Measurements from ENCODE around the gene GAL3ST1. TPM values are rescaled to one million over a fixed set of nuclear protein-coding genes. Genes with fewer than 3 reads are reported as not detected.

The GAL3ST1 gene
- total RNA-seq, 1 experiment from 2014 or later = 8.9 TPM

- CTCF ChIA-PET = interaction anchor here (0.6 to 1.9 kb wide), 2 partner anchors 19 to 28 kb away, joined by 5 to 7 read pairs; no protein-coding TSS in a partner anchor
- Mint-ChIP-seq H3K27me3 (ENCODE audit: insufficient read depth, unreplicated experiment) (no peaks in the 10 kb centered on the region), H3K4me3 (ENCODE audit: unreplicated experiment) (peak overlapping the region; percentile 71), H3K36me3 (ENCODE audit: insufficient read depth, unreplicated experiment) (peaks cover 24% of the 10 kb centered on the region), H3K27ac (ENCODE audit: unreplicated experiment) (peak overlapping the region; percentile 63), H3K9me3 (ENCODE audit: unreplicated experiment) (no peaks in the 10 kb centered on the region), H3K4me1 (ENCODE audit: low read depth, unreplicated experiment) (peaks cover 19% of the 10 kb centered on the region)
- Histone ChIP-seq H3K36me3 (ENCODE audit: control insufficient read depth, insufficient read depth, low read length) (peaks cover 2% of the 10 kb centered on the region; the same call in 1 of the 2 replicates), H3K4me1 (peaks cover 31% of the 10 kb centered on the region), H3K9me3 (no peaks in the 10 kb centered on the region), H3K4me3 (ENCODE audit: low read depth, low read length) (peak overlapping the region; percentile 73), H3K27me3 (replicated peaks; ENCODE audit: control insufficient read depth, insufficient read depth, low read length) (no peaks in the 10 kb centered on the region)
- DNase-seq = peak in 1 of 2 experiments; percentile 18
- intact Hi-C loops (cut with micrococcal nuclease; ENCODE audit: unreplicated experiment) = loop anchor here (1.0 kb wide), 1 partner anchor 19 kb away; no protein-coding TSS in a partner anchor
- BruUV-seq (replicated peaks) = no TSS peak
- POLR2A ChIA-PET = interaction anchor here (0.6 kb wide), 1 partner anchor 18 kb away, joined by 4 read pairs; the partner anchor contains the start of gene PES1
- no peak for TF ChIP-seq CTCF (IDR thresholded peaks at IDR 0.05; ENCODE audit: insufficient read depth in 1 of 2, low read depth in 1 of 2, low read length in 1 of 2, severe bottlenecking in 1 of 2, unreplicated experiment in 1 of 2)
These were observed 821 bp downstream of the GAL3ST1 start for GRCh38 chr22:30573594-30574094.

- H3K36me3 Mint-ChIP-seq (ENCODE audit: insufficient read depth, unreplicated experiment) = peaks cover 24% of the 10 kb centered on the region
- Histone ChIP-seq H3K4me3 (ENCODE audit: low read depth, low read length) (peak overlapping the region; percentile 73; the same call in 1 of the 2 replicates), H3K4me1 (peaks cover 31% of the 10 kb centered on the region), H3K36me3 (ENCODE audit: control insufficient read depth, insufficient read depth, low read length) (peaks cover 2% of the 10 kb centered on the region; the same call in 1 of the 2 replicates), H3K9me3 (no peaks in the 10 kb centered on the region), H3K27me3 (replicated peaks; ENCODE audit: control insufficient read depth, insufficient read depth, low read length) (no peaks in the 10 kb centered on the region)
- CTCF ChIA-PET = interaction anchor here (1.0 to 1.9 kb wide), 2 partner anchors 29 to 35 kb away, joined by 4 to 7 read pairs; partner anchors contain the start of gene TCN2
- intact Hi-C loops (cut with micrococcal nuclease; ENCODE audit: unreplicated experiment) = no loop called here
- H3K27ac Mint-ChIP-seq (ENCODE audit: unreplicated experiment) = peak overlapping the region; percentile 90
- peak overlapping the region; percentile 71 for H3K4me3 Mint-ChIP-seq (ENCODE audit: unreplicated experiment)
- POLR2A ChIA-PET = no interaction called here
- peaks cover 19% of the 10 kb centered on the region for H3K4me1 Mint-ChIP-seq (ENCODE audit: low read depth, unreplicated experiment)
- no peaks in the 10 kb centered on the region for H3K9me3 Mint-ChIP-seq (ENCODE audit: unreplicated experiment)
- no peak for TF ChIP-seq CTCF (IDR thresholded peaks at IDR 0.05; ENCODE audit: insufficient read depth in 1 of 2, low read depth in 1 of 2, low read length in 1 of 2, severe bottlenecking in 1 of 2, unreplicated experiment in 1 of 2)
- no TSS peak for BruUV-seq (replicated peaks)
- DNase-seq = peak in 1 of 2 experiments; percentile 48
- no peaks in the 10 kb centered on the region for H3K27me3 Mint-ChIP-seq (ENCODE audit: insufficient read depth, unreplicated experiment)
These were observed 1.4 kb downstream of the GAL3ST1 start for GRCh38 chr22:30572840-30573593.

GRCh38 chr22:30572210-30572609, 2.3 kb downstream of the GAL3ST1 start:
- no peak overlapping the region for H3K4me3 ChIP-seq (ENCODE audit: low read depth, low read length)
- H3K4me3 Mint-ChIP-seq (ENCODE audit: unreplicated experiment) = peak overlapping the region; percentile 71
- H3K4me1 Mint-ChIP-seq (ENCODE audit: low read depth, unreplicated experiment) = peaks cover 19% of the 10 kb centered on the region
- H3K4me1 ChIP-seq = peaks cover 31% of the 10 kb centered on the region
- no peaks in the 10 kb centered on the region for H3K9me3 Mint-ChIP-seq (ENCODE audit: unreplicated experiment)
- POLR2A ChIA-PET = no interaction called here
- peaks cover 16% of the 10 kb centered on the region for H3K36me3 Mint-ChIP-seq (ENCODE audit: insufficient read depth, unreplicated experiment)
- peaks cover 2% of the 10 kb centered on the region; the same call in 1 of the 2 replicates for H3K36me3 ChIP-seq (ENCODE audit: control insufficient read depth, insufficient read depth, low read length)
- no TSS peak for BruUV-seq (replicated peaks)
- H3K9me3 ChIP-seq = no peaks in the 10 kb centered on the region
- H3K27me3 ChIP-seq (replicated peaks; ENCODE audit: control insufficient read depth, insufficient read depth, low read length) = no peaks in the 10 kb centered on the region
- TF ChIP-seq CTCF (IDR thresholded peaks at IDR 0.05; ENCODE audit: insufficient read depth in 1 of 2, low read depth in 1 of 2, low read length in 1 of 2, severe bottlenecking in 1 of 2, unreplicated experiment in 1 of 2) = no peak
- intact Hi-C loops (cut with micrococcal nuclease; ENCODE audit: unreplicated experiment) = no loop called here
- DNase-seq = no peak
- H3K27ac Mint-ChIP-seq (ENCODE audit: unreplicated experiment) = peak overlapping the region; percentile 90
- CTCF ChIA-PET = interaction anchor here (1.0 kb wide), 1 partner anchor 35 kb away, joined by 4 read pairs; the partner anchor contains the start of gene TCN2
- no peaks in the 10 kb centered on the region for H3K27me3 Mint-ChIP-seq (ENCODE audit: insufficient read depth, unreplicated experiment)
